GM10248 (cell line): ENCODE data around the gene LRP4.
"Not testable (repeated sequence)": the region's sequence is repeated elsewhere in the genome, so short reads cannot be mapped to it uniquely, and the experiment has no call there.

Source experiments
- CTCF ChIA-PET: fragments of 300-600 bp; sonication (Branson Sonifier 250); formaldehyde crosslinking; extraction: SDS; loops from one replicate; lab custom pipeline; 2021; ENCODE audit warnings: antibody characterized with exemption; lab: Yijun Ruan, JAX
- POLR2A ChIA-PET: fragments of 350-650 bp; sonication (Branson Sonifier 250); formaldehyde crosslinking; extraction: SDS; loops from one replicate; lab custom pipeline; 2020; ENCODE audit warnings: antibody characterized with exemption; lab: Yijun Ruan, JAX
- DNase-seq: peaks from one replicate; pipeline ENCODE4 v3.0.0; 2012; ENCODE audit errors: extremely low spot score
- CTCF ChIP-seq: IDR thresholded peaks from 2 replicates; pipeline ENCODE4 v1.5.1; 2012; ENCODE audit warnings: mild to moderate bottlenecking, low read depth; ENCODE audit errors: extremely low read depth, missing control alignments, control extremely low read depth

LRP4 gene

DNA sequence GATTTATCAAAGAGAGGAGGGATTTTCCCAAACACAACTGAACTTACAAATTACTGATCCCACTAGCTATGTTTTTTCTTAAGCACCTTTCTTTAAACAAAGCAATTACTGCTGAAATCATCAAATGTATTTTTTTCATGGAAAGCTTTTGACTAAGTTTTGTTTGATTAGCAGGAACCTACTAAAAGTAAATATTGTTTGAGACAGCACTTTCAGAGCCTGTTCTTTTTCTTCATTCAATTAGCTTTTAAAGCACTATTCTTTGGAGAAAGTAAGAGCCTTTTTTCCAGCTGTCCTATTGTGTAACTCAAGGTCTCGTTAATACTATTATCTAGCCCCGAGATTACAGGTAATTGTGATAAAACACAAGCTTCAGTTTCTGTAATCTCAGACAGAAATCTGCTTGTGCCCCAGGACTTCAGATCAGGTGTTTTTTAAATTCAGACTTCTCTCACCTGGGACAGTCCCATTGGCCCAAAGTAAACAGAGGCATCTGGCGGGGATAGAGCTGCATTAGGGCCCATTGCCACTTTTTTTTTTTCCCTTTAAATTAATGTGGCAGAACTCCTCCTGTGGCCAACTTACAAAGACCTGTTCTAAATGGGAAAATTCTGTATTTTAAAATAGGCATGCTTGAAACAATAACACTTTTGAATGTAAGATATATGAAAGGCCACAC, 29.2 kb upstream of the LRP4 start:
- no peak for DNase-seq
- CTCF ChIA-PET: interaction anchor here (0.6 to 1.6 kb wide), 4 partner anchors 24 to 205 kb away, joined by 3 to 9 read pairs (median 3); no protein-coding TSS in a partner anchor
- TF ChIP-seq CTCF: no peak
- POLR2A ChIA-PET: no interaction called here

GRCh38 chr11:46944356-46945075, 26.2 kb upstream of the LRP4 start:
- CTCF ChIA-PET: interaction anchor here (0.6 to 1.5 kb wide), 2 partner anchors 208 to 356 kb away, joined by 3 read pairs; no protein-coding TSS in a partner anchor
- DNase-seq: no peak
- POLR2A ChIA-PET: interaction anchor here (0.6 kb wide), 1 partner anchor 12 kb away, joined by 10 read pairs; no protein-coding TSS in a partner anchor
- no peak for TF ChIP-seq CTCF

DNA sequence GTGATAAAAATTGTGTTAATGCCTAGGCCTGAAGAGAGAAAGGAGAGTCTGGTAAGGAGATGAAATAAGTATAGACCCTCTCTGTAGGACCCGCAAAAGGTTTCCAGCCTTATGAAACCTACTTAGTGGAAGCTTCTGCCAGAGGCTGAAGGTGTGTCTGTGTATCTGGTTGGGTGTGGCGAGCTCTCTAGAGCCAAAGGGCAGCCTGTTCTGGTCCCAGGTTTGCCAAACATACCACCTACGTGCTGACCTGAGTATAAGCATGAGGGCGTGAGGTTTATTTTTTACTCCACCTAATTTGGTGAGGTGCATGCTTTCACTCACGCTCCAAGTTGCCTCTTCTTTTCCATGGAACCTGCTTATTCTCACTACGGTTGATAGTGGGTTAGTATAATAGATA, 23.8 kb upstream of the LRP4 start:
- ChIA-PET POLR2A (no interaction called here), CTCF (interaction anchor here (1.0 to 2.6 kb wide), 8 partner anchors 9 to 611 kb away, joined by 3 to 8 read pairs (median 4); no protein-coding TSS in a partner anchor)
- TF ChIP-seq CTCF: no peak
- no peak for DNase-seq

DNA sequence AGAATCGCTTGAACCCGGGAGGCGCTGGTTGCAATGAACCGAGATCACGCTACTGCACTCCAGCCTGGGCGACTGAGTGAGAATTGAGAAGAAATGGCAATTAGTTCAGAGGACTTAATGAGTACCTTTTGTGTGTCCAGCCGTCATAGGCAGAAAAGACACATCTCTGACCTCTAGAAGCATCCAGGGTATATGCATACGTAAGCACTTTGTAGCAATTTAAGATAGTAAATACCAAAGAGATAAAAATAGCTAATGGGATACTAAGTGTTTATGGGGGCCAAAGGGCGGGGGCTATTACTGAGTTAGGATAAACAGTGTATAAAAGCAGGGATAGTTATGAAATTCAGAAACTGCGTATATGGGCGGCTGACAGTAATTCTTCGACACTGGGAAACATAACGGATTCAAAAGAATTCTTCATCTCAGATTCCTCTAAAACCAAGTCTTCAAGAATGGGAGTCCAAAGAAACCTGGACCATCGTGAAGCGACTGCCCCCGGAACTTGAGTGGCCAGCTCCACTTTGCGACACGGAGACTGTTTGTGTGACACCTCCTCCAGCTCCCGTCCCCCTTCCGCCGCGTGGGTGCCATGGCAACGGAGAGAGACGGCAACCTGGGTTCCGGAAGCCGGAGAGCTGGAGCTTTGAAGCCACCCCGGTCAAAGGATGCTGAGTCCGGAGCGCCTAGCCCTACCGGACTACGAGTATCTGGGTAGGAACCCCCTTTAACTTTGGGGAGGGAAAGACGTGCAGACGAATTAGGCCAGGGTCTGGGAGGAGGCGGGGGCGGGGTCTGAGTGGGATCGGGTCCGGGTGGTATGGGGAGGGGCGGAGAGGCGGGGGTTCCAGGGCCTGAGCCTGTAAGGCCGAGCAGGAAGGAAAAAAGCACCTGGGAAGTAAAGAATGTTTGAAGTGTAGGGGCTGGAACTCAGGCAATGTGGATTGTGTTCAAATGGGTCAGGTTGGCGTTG, 18.1 kb upstream of the LRP4 start, which contains the start of gene CSTPP1:
CSTPP1 (plus strand) TSS at position 624 of the 973 bp plus-strand sequence; CDS start at position 669, 45 bp downstream.
- peak; percentile 99 for DNase-seq
- CTCF ChIA-PET: interaction anchor here (0.9 to 2.1 kb wide), 5 partner anchors 9 to 698 kb away, joined by 3 to 6 read pairs (median 3); no protein-coding TSS in a partner anchor
- POLR2A ChIA-PET: no interaction called here
- no peak for TF ChIP-seq CTCF

- no peak for DNase-seq
- TF ChIP-seq CTCF: no peak
- POLR2A ChIA-PET: no interaction called here
- CTCF ChIA-PET: interaction anchor here (1.2 to 1.5 kb wide), 4 partner anchors 13 to 225 kb away, joined by 3 to 4 read pairs (median 3); no protein-coding TSS in a partner anchor
Observed at GRCh38 chr11:46930089-46930488, 11.7 kb upstream of the LRP4 start.

GRCh38 chr11:46928701-46929100, 10.4 kb upstream of the LRP4 start:
- POLR2A ChIA-PET, DNase-seq: not testable (repeated sequence)
- CTCF ChIA-PET: interaction anchor here (1.3 kb wide), 1 partner anchor 10 kb away, joined by 6 read pairs; no protein-coding TSS in a partner anchor

- CTCF ChIA-PET: interaction anchor here (1.3 kb wide), 1 partner anchor 9 kb away, joined by 6 read pairs; no protein-coding TSS in a partner anchor
- POLR2A ChIA-PET, DNase-seq: not testable (repeated sequence)
Observed at GRCh38 chr11:46927928-46928327, 9.6 kb upstream of the LRP4 start.
